PC-9 (cell line): ENCODE measurements around the gene PPP3R1. TPM values are rescaled to one million over a fixed set of nuclear protein-coding genes. Genes with fewer than 3 reads are reported as not detected.
A peak's percentile ranks its signal among the peaks of the same experiment; 100 is the strongest.

Source experiments
- BruUV-seq: library from RNA; stranded (reverse); fragments of 400-500 nt; replicated peaks from 2 replicates; lab custom pipeline; 2021; lab: Mats Ljungman, UMichigan
- CTCF ChIA-PET: fragments of 300-600 bp; sonication (Branson Sonifier 250); formaldehyde crosslinking; loops from one replicate; lab custom pipeline; 2022; ENCODE audit warnings: antibody characterized with exemption; lab: Charles Lee
- POLR2A ChIA-PET: fragments of 300-600 bp; sonication (Branson Sonifier 250); formaldehyde crosslinking; loops from one replicate; lab custom pipeline; 2022; ENCODE audit warnings: antibody characterized with exemption; ENCODE audit not compliant: unreplicated experiment; lab: Charles Lee
- DNase-seq, 2 experiments: peaks; one replicate each; pipeline versions ENCODE4 v3.0.0 to v3.0.0-alpha.2; 2015 to 2022; ENCODE audit warnings: mixed read lengths in 1 of 2
- H2AFZ ChIP-seq: fragments of 200-600 bp; sonication (generic); 2 replicates; pipeline ENCODE4 v1.8.1; 2017; ENCODE audit warnings: antibody characterized with exemption
- H3F3A ChIP-seq: fragments of 200-600 bp; sonication (generic); 2 replicates; pipeline ENCODE4 v1.8.1; 2017; ENCODE audit warnings: antibody characterized with exemption, mild to moderate bottlenecking, low read depth; ENCODE audit not compliant: insufficient read depth
- H3K27ac ChIP-seq: fragments of 200-600 bp; sonication (generic); 2 replicates; pipeline ENCODE4 v1.6.1; 2016; ENCODE audit warnings: mixed run types
- H3K27me3 ChIP-seq: fragments of 200-600 bp; sonication (generic); 2 replicates; pipeline ENCODE4 v1.6.1; 2016; ENCODE audit warnings: low read depth, mixed run types; ENCODE audit not compliant: insufficient read depth
- H3K36me3 ChIP-seq: fragments of 200-600 bp; sonication (generic); 2 replicates; pipeline ENCODE4 v1.6.1; 2016; ENCODE audit warnings: low read depth, mixed run types
- H3K4me1 ChIP-seq: fragments of 200-600 bp; sonication (generic); replicated peaks from 2 replicates; pipeline ENCODE4 v1.6.1; 2016; ENCODE audit warnings: mixed run types; ENCODE audit not compliant: insufficient read depth
- H3K4me2 ChIP-seq: fragments of 200-600 bp; sonication (generic); 2 replicates; pipeline ENCODE4 v1.6.1; 2017; ENCODE audit warnings: mixed run types
- H3K4me3 ChIP-seq: fragments of 200-600 bp; sonication (generic); 2 replicates; pipeline ENCODE4 v1.6.1; 2016; ENCODE audit warnings: mixed run types
- H3K79me2 ChIP-seq: fragments of 200-600 bp; sonication (generic); 2 replicates; pipeline ENCODE4 v1.6.1; 2017; ENCODE audit warnings: low read depth, mixed run types
- H3K9me2 ChIP-seq: fragments of 200-600 bp; sonication (generic); 2 replicates; pipeline ENCODE4 v1.8.1; 2017; ENCODE audit warnings: mild to moderate bottlenecking; ENCODE audit not compliant: insufficient read depth
- H3K9me3 ChIP-seq: fragments of 200-600 bp; sonication (generic); 2 replicates; pipeline ENCODE4 v1.8.1; 2016; ENCODE audit warnings: low read depth; ENCODE audit not compliant: insufficient read depth
- H4K20me1 ChIP-seq: fragments of 200-600 bp; sonication (generic); 2 replicates; pipeline ENCODE4 v1.8.1; 2017; ENCODE audit not compliant: insufficient read depth
- CTCF ChIP-seq: fragments of 200-600 bp; sonication (generic); conservative IDR thresholded peaks from 2 replicates; pipeline ENCODE4 v1.6.1; 2017; ENCODE audit warnings: mixed run types, antibody characterized with exemption, mild to moderate bottlenecking, moderate library complexity
- EZH2 ChIP-seq: fragments of 200-600 bp; sonication (generic); IDR thresholded peaks from 2 replicates; pipeline ENCODE4 v1.8.0; 2017; ENCODE audit warnings: antibody characterized with exemption, low read depth
- intact Hi-C: fragments of 100-400 bp; cut with micrococcal nuclease; formaldehyde crosslinking; loops from one replicate; pipeline ENCODE4 v1.10.0; 2022; ENCODE audit not compliant: unreplicated experiment
- total RNA-seq: library from RNA; stranded (reverse); gene quantifications from 2 replicates; pipeline ENCODE4 v1.2.3, GENCODE V29; 2021

PPP3R1 gene
- total RNA-seq, 1 experiment from 2014 or later: 67.5 TPM

GRCh38 chr2:68282811-68283418, 30.6 kb upstream of the PPP3R1 start:
- ChIA-PET POLR2A (no interaction called here), CTCF (interaction anchor here (0.6 to 1.9 kb wide), 3 partner anchors 9 to 161 kb away, joined by 3 to 10 read pairs (median 4); no protein-coding TSS in a partner anchor)
- no peak overlapping the region for H3K27ac ChIP-seq
- BruUV-seq: no TSS peak
- 0 out of 2 replicates have a peak overlapping the region, but pooled peaks have one; percentile 6 for H3K4me2 ChIP-seq
- H3K9me3 ChIP-seq: no peaks in the 10 kb centered on the region
- no peak overlapping the region for H3K4me3 ChIP-seq
- no peaks in the 10 kb centered on the region for H3F3A ChIP-seq
- intact Hi-C loops: loop anchor here (1.0 kb wide), 1 partner anchor 161 kb away; no protein-coding TSS in a partner anchor
- H3K27me3 ChIP-seq: no peaks in the 10 kb centered on the region
- no peak overlapping the region; the same call in 1 of the 2 replicates for H2AFZ ChIP-seq
- TF ChIP-seq EZH2: no peak
- peak; percentile 86 for TF ChIP-seq CTCF
- 0 out of 2 replicates have a peak, but pooled peaks cover 7% of the 10 kb centered on the region for H3K4me1 ChIP-seq
- H3K9me2 ChIP-seq: no peaks in the 10 kb centered on the region
- H4K20me1 ChIP-seq: no peaks in the 10 kb centered on the region
- H3K36me3 ChIP-seq: no peaks in the 10 kb centered on the region
- no peaks in the 10 kb centered on the region for H3K79me2 ChIP-seq
- DNase-seq: no peak

- H3K27ac ChIP-seq: no peak overlapping the region
- no peak overlapping the region for H2AFZ ChIP-seq
- no peak for DNase-seq
- 0 out of 2 replicates have a peak, but pooled peaks cover 7% of the 10 kb centered on the region for H3K4me1 ChIP-seq
- ChIA-PET POLR2A (no interaction called here), CTCF (no interaction called here)
- no peaks in the 10 kb centered on the region for H4K20me1 ChIP-seq
- no peaks in the 10 kb centered on the region for H3K27me3 ChIP-seq
- no peaks in the 10 kb centered on the region for H3K9me3 ChIP-seq
- H3K4me3 ChIP-seq: no peak overlapping the region
- intact Hi-C loops: no loop called here
- no peaks in the 10 kb centered on the region for H3F3A ChIP-seq
- no peaks in the 10 kb centered on the region for H3K79me2 ChIP-seq
- TF ChIP-seq CTCF: no peak
- TF ChIP-seq EZH2: no peak
- H3K4me2 ChIP-seq: no peak overlapping the region
- no TSS peak for BruUV-seq
- no peaks in the 10 kb centered on the region for H3K9me2 ChIP-seq
- H3K36me3 ChIP-seq: no peaks in the 10 kb centered on the region
Observed at GRCh38 chr2:68280796-68281195, 28.5 kb upstream of the PPP3R1 start.

- Histone ChIP-seq H3K79me2 (no peaks in the 10 kb centered on the region), H3K27ac (no peak overlapping the region), H2AFZ (no peak overlapping the region), H3K4me3 (no peak overlapping the region), H4K20me1 (no peaks in the 10 kb centered on the region), H3F3A (no peaks in the 10 kb centered on the region), H3K27me3 (no peaks in the 10 kb centered on the region), H3K36me3 (no peaks in the 10 kb centered on the region), H3K9me3 (no peaks in the 10 kb centered on the region), H3K4me2 (no peak overlapping the region), H3K9me2 (no peaks in the 10 kb centered on the region), H3K4me1 (0 out of 2 replicates have a peak, but pooled peaks cover 7% of the 10 kb centered on the region)
- intact Hi-C loops: no loop called here
- CTCF ChIA-PET: no interaction called here
- no TSS peak for BruUV-seq
- POLR2A ChIA-PET: no interaction called here
- no peak for DNase-seq
- TF ChIP-seq EZH2 (no peak), CTCF (no peak)
Observed at GRCh38 chr2:68280348-68280747, 28.0 kb upstream of the PPP3R1 start.
